ENCODE data around the gene RBM12. TPM values are rescaled to one million over a fixed set of nuclear protein-coding genes. Genes with fewer than 3 reads are reported as not detected.

The RBM12 gene
- total and polyA plus RNA-seq, 7 experiments from 2014 or later, result 48.9 to 122 (median 113) TPM

GRCh38 chr20:35653430-35653734, 11.3 kb downstream of the RBM12 start:
- H3K4me1 ChIP-seq (ENCODE audit: control insufficient read depth in 2 of 2, insufficient read depth in 2 of 2, low read length in 2 of 2), result peaks cover 21 to 24% of the 10 kb centered on the region in 2 donors
- H3K9me3 ChIP-seq (ENCODE audit: control insufficient read depth in 2 of 3, low read length in 3 of 3), result no peaks in the 10 kb centered on the region
- no peaks in the 10 kb centered on the region for H3K27me3 ChIP-seq (ENCODE audit: control insufficient read depth in 2 of 2, insufficient read depth in 2 of 2, low read length in 2 of 2)
- no peak overlapping the region for H3K27ac ChIP-seq (ENCODE audit: low read depth, low read length)
- DNase-seq (no peak), ATAC-seq (no peak)
- intact Hi-C loops (cut with micrococcal nuclease), result no loop called here
- POLR2A ChIA-PET, result interaction anchor here (0.8 to 2.1 kb wide), 4 partner anchors 10 to 89 kb away, joined by 3 to 5 read pairs (median 3); partner anchors contain the start of genes NFS1, RBM39 and ROMO1
- H3K27me3 Mint-ChIP-seq, result no peaks in the 10 kb centered on the region
- no peaks in the 10 kb centered on the region for H3K9me3 Mint-ChIP-seq
- no peak overlapping the region for H3K27ac Mint-ChIP-seq
- no peak overlapping the region for H3K4me3 Mint-ChIP-seq
- H3K4me1 Mint-ChIP-seq, result peaks cover 26 to 64% (median 56%) of the 10 kb centered on the region in 7 donors
- H3K36me3 ChIP-seq (ENCODE audit: control insufficient read depth in 2 of 3, insufficient read depth in 3 of 3, low read length in 3 of 3), result peaks cover 15 to 29% (median 18%) of the 10 kb centered on the region in 3 experiments
- peaks cover 0 to 18% (median 11%) of the 10 kb centered on the region in 5 donors for H3K36me3 Mint-ChIP-seq
- CTCF ChIA-PET, result no interaction called here
- H3K4me3 ChIP-seq (ENCODE audit: low read length), result no peak overlapping the region

- CTCF ChIA-PET, result no interaction called here
- POLR2A ChIA-PET, result interaction anchor here (0.8 to 2.1 kb wide), 6 partner anchors 11 to 90 kb away, joined by 3 to 5 read pairs (median 3); partner anchors contain the start of genes NFS1, RBM39 and ROMO1
- H3K9me3 Mint-ChIP-seq, result no peaks in the 10 kb centered on the region
- ATAC-seq (no peak), DNase-seq (no peak)
- H3K27ac Mint-ChIP-seq, result no peak overlapping the region
- Histone ChIP-seq H3K4me3 (ENCODE audit: low read length) (no peak overlapping the region), H3K4me1 (ENCODE audit: control insufficient read depth in 2 of 2, insufficient read depth in 2 of 2, low read length in 2 of 2) (peaks cover 17 to 20% of the 10 kb centered on the region in 2 donors), H3K36me3 (ENCODE audit: control insufficient read depth in 2 of 3, insufficient read depth in 3 of 3, low read length in 3 of 3) (peaks cover 15 to 29% (median 18%) of the 10 kb centered on the region in 3 experiments), H3K27ac (ENCODE audit: low read depth, low read length) (no peak overlapping the region), H3K9me3 (ENCODE audit: control insufficient read depth in 2 of 3, low read length in 3 of 3) (no peaks in the 10 kb centered on the region), H3K27me3 (ENCODE audit: control insufficient read depth in 2 of 2, insufficient read depth in 2 of 2, low read length in 2 of 2) (no peaks in the 10 kb centered on the region)
- intact Hi-C loops (cut with micrococcal nuclease), result no loop called here
- peaks cover 0 to 18% (median 11%) of the 10 kb centered on the region in 5 donors for H3K36me3 Mint-ChIP-seq
- peaks cover 25 to 64% (median 56%) of the 10 kb centered on the region in 7 donors for H3K4me1 Mint-ChIP-seq
- H3K4me3 Mint-ChIP-seq, result no peak overlapping the region
- H3K27me3 Mint-ChIP-seq, result no peaks in the 10 kb centered on the region
These were observed 11.9 kb downstream of the RBM12 start for GRCh38 chr20:35652641-35653429.

- peaks cover 15 to 29% (median 18%) of the 10 kb centered on the region in 3 experiments for H3K36me3 ChIP-seq (ENCODE audit: control insufficient read depth in 2 of 3, insufficient read depth in 3 of 3, low read length in 3 of 3)
- H3K9me3 Mint-ChIP-seq, result no peaks in the 10 kb centered on the region
- ATAC-seq (no peak), DNase-seq (no peak)
- peak overlapping the region in 2 of 9 donors; percentile 18 to 22 for H3K27ac Mint-ChIP-seq
- peaks cover 0 to 14% (median 6%) of the 10 kb centered on the region in 5 donors for H3K36me3 Mint-ChIP-seq
- peaks cover 9 to 13% of the 10 kb centered on the region in 2 donors for H3K4me1 ChIP-seq (ENCODE audit: control insufficient read depth in 2 of 2, insufficient read depth in 2 of 2, low read length in 2 of 2)
- intact Hi-C loops (cut with micrococcal nuclease), result no loop called here
- no peak overlapping the region for H3K4me3 Mint-ChIP-seq
- H3K4me1 Mint-ChIP-seq, result peaks cover 23 to 60% (median 56%) of the 10 kb centered on the region in 7 donors
- H3K9me3 ChIP-seq (ENCODE audit: control insufficient read depth in 2 of 3, low read length in 3 of 3), result no peaks in the 10 kb centered on the region
- no peaks in the 10 kb centered on the region for H3K27me3 Mint-ChIP-seq
- CTCF ChIA-PET, result no interaction called here
- POLR2A ChIA-PET, result interaction anchor here (1.0 to 2.1 kb wide), 3 partner anchors 12 to 90 kb away, joined by 3 to 5 read pairs (median 5); partner anchors contain the start of gene RBM39
- no peak overlapping the region for H3K4me3 ChIP-seq (ENCODE audit: low read length)
- no peaks in the 10 kb centered on the region for H3K27me3 ChIP-seq (ENCODE audit: control insufficient read depth in 2 of 2, insufficient read depth in 2 of 2, low read length in 2 of 2)
- H3K27ac ChIP-seq (ENCODE audit: low read depth, low read length), result no peak overlapping the region
These were observed 12.7 kb downstream of the RBM12 start for GRCh38 chr20:35651958-35652357.

- peaks cover 15 to 29% (median 18%) of the 10 kb centered on the region in 3 experiments for H3K36me3 ChIP-seq (ENCODE audit: control insufficient read depth in 2 of 3, insufficient read depth in 3 of 3, low read length in 3 of 3)
- no peaks in the 10 kb centered on the region for H3K9me3 Mint-ChIP-seq
- peak overlapping the region in 3 of 9 donors; percentile 1 to 44 (median 24) for H3K27ac Mint-ChIP-seq
- H3K27me3 Mint-ChIP-seq, result no peaks in the 10 kb centered on the region
- ATAC-seq, result no peak
- CTCF ChIA-PET, result interaction anchor here (0.6 kb wide), 1 partner anchor 1338 kb away, joined by 3 read pairs; no protein-coding TSS in a partner anchor
- no peak overlapping the region for H3K4me3 ChIP-seq (ENCODE audit: low read length)
- peaks cover 4 to 10% of the 10 kb centered on the region in 2 donors for H3K4me1 ChIP-seq (ENCODE audit: control insufficient read depth in 2 of 2, insufficient read depth in 2 of 2, low read length in 2 of 2)
- H3K4me3 Mint-ChIP-seq, result no peak overlapping the region
- intact Hi-C loops (cut with micrococcal nuclease), result no loop called here
- DNase-seq, result no peak
- peaks cover 32 to 61% (median 60%) of the 10 kb centered on the region in 7 donors for H3K4me1 Mint-ChIP-seq
- POLR2A ChIA-PET, result interaction anchor here (3.2 kb wide), 1 partner anchor 12 kb away, joined by 9 read pairs; no protein-coding TSS in a partner anchor
- H3K36me3 Mint-ChIP-seq, result peaks cover 0 to 14% (median 6%) of the 10 kb centered on the region in 5 donors
- H3K9me3 ChIP-seq (ENCODE audit: control insufficient read depth in 2 of 3, low read length in 3 of 3), result no peaks in the 10 kb centered on the region
- no peak overlapping the region for H3K27ac ChIP-seq (ENCODE audit: low read depth, low read length)
- no peaks in the 10 kb centered on the region for H3K27me3 ChIP-seq (ENCODE audit: control insufficient read depth in 2 of 2, insufficient read depth in 2 of 2, low read length in 2 of 2)
These were observed 14.1 kb downstream of the RBM12 start for GRCh38 chr20:35650632-35651031.

GRCh38 chr20:35648836-35649235, 15.9 kb downstream of the RBM12 start:
- Histone ChIP-seq H3K36me3 (ENCODE audit: control insufficient read depth in 2 of 3, insufficient read depth in 3 of 3, low read length in 3 of 3) (peaks cover 8 to 13% (median 10%) of the 10 kb centered on the region in 3 experiments), H3K4me3 (ENCODE audit: low read length) (no peak overlapping the region), H3K4me1 (ENCODE audit: control insufficient read depth in 2 of 2, insufficient read depth in 2 of 2, low read length in 2 of 2) (peaks cover 0 to 15% of the 10 kb centered on the region in 2 donors), H3K9me3 (ENCODE audit: control insufficient read depth in 2 of 3, low read length in 3 of 3) (no peaks in the 10 kb centered on the region), H3K27me3 (ENCODE audit: control insufficient read depth in 2 of 2, insufficient read depth in 2 of 2, low read length in 2 of 2) (no peaks in the 10 kb centered on the region), H3K27ac (ENCODE audit: low read depth, low read length) (no peak overlapping the region)
- ChIA-PET CTCF (no interaction called here), POLR2A (interaction anchor here (0.6 to 3.2 kb wide), 2 partner anchors 14 to 95 kb away, joined by 5 to 9 read pairs; no protein-coding TSS in a partner anchor)
- H3K4me3 Mint-ChIP-seq, result peak overlapping the region in 1 of 10 donors; percentile 3
- no peaks in the 10 kb centered on the region for H3K27me3 Mint-ChIP-seq
- H3K4me1 Mint-ChIP-seq, result peaks cover 45 to 79% (median 78%) of the 10 kb centered on the region in 7 donors
- no peaks in the 10 kb centered on the region for H3K9me3 Mint-ChIP-seq
- peaks cover 0 to 16% (median 6%) of the 10 kb centered on the region in 5 donors for H3K36me3 Mint-ChIP-seq
- peak overlapping the region in 5 of 9 donors; percentile 8 to 79 (median 61) for H3K27ac Mint-ChIP-seq
- no peak for ATAC-seq
- DNase-seq, result no peak
- intact Hi-C loops (cut with micrococcal nuclease), result loop anchor here in 1 of 2 donors (2.0 kb wide), 1 partner anchor 14 kb away; no protein-coding TSS in a partner anchor

- Histone ChIP-seq H3K27me3 (ENCODE audit: control insufficient read depth in 2 of 2, insufficient read depth in 2 of 2, low read length in 2 of 2) (no peaks in the 10 kb centered on the region), H3K27ac (ENCODE audit: low read depth, low read length) (no peak overlapping the region), H3K9me3 (ENCODE audit: control insufficient read depth in 2 of 3, low read length in 3 of 3) (no peaks in the 10 kb centered on the region), H3K4me1 (ENCODE audit: control insufficient read depth in 2 of 2, insufficient read depth in 2 of 2, low read length in 2 of 2) (peaks cover 0 to 15% of the 10 kb centered on the region in 2 donors), H3K4me3 (ENCODE audit: low read length) (no peak overlapping the region), H3K36me3 (ENCODE audit: control insufficient read depth in 2 of 3, insufficient read depth in 3 of 3, low read length in 3 of 3) (peaks cover 0 to 2% (median 0%) of the 10 kb centered on the region in 3 experiments)
- Mint-ChIP-seq H3K4me3 (no peak overlapping the region), H3K4me1 (peaks cover 64 to 94% (median 90%) of the 10 kb centered on the region in 7 donors), H3K27ac (peak overlapping the region in 7 of 9 donors; percentile 21 to 80 (median 43)), H3K27me3 (no peaks in the 10 kb centered on the region), H3K9me3 (no peaks in the 10 kb centered on the region), H3K36me3 (peaks cover 0 to 14% (median 0%) of the 10 kb centered on the region in 5 donors)
- ATAC-seq (no peak), DNase-seq (no peak)
- intact Hi-C loops (cut with micrococcal nuclease), result no loop called here
- POLR2A ChIA-PET, result interaction anchor here (0.6 to 2.0 kb wide), 2 partner anchors 13 to 44 kb away, joined by 4 to 7 read pairs; no protein-coding TSS in a partner anchor
- CTCF ChIA-PET, result no interaction called here
These were observed 19.9 kb downstream of the RBM12 start for GRCh38 chr20:35644806-35645205.

Measured in naive thymus-derived CD4-positive, alpha-beta T cell (primary cell).